Osteocyte (in vitro differentiated cells): ENCODE results near the gene FIGLA. TPM values are rescaled to one million over a fixed set of nuclear protein-coding genes. Genes with fewer than 3 reads are reported as not detected.

Experiments used
- DNase-seq: peaks from one replicate; pipeline ENCODE4 v3.0.0; 2021; ENCODE audit warnings: mixed read lengths; ENCODE audit not compliant: unreplicated experiment; ENCODE audit errors: extremely low spot score
- H3K27ac Mint-ChIP-seq: one replicate; pipeline ENCODE4 v1.8.0; 2021; ENCODE audit warnings: mild to moderate bottlenecking, mixed read lengths; ENCODE audit not compliant: unreplicated experiment
- H3K27me3 Mint-ChIP-seq: one replicate; pipeline ENCODE4 v1.8.0; 2021; ENCODE audit warnings: mixed read lengths; ENCODE audit not compliant: unreplicated experiment
- H3K36me3 Mint-ChIP-seq: one replicate; pipeline ENCODE4 v1.8.0; 2021; ENCODE audit warnings: mixed read lengths; ENCODE audit not compliant: unreplicated experiment
- H3K4me1 Mint-ChIP-seq: one replicate; pipeline ENCODE4 v1.8.0; 2021; ENCODE audit warnings: mixed read lengths; ENCODE audit not compliant: unreplicated experiment
- H3K4me3 Mint-ChIP-seq: one replicate; pipeline ENCODE4 v1.8.0; 2021; ENCODE audit warnings: mild to moderate bottlenecking, moderate library complexity, mixed read lengths; ENCODE audit not compliant: unreplicated experiment
- H3K9me3 Mint-ChIP-seq: one replicate; pipeline ENCODE4 v1.8.0; 2021; ENCODE audit warnings: mixed read lengths; ENCODE audit not compliant: unreplicated experiment
- total RNA-seq: library from RNA; stranded (reverse); gene quantifications from 2 replicates; pipeline ENCODE4 v1.2.1, GENCODE V29; 2021
- TF ChIP-seq, protein P1 (sequence below): fragments of 200-600 bp; sonication (generic); IDR thresholded peaks from 2 replicates; pipeline ENCODE4 v1.5.0; 2021; ENCODE audit warnings: antibody characterized with exemption, mild to moderate bottlenecking, moderate library complexity

FIGLA gene
- total RNA-seq, 1 donor from 2014 or later: not detected

DNA sequence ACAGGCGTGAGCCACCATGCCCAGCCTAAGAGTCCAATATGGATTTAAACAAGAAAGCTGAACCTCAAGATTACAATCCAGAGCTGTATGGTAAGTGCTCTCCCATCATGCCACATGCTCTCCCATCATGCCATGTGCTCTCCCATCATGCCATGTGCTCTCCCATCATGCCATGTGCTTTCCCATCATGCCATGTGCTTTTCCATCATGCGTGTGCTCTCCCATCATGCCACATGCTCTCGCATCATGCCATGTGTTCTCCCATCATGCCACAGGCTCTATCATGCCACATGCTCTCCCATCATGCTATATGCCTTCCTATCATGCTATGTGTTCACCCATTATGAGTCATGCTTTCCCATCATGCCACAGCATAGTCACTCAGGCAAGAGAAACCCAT, 43.2 kb downstream of the FIGLA start:
- DNase-seq: no peak
- H3K27ac Mint-ChIP-seq: no peak overlapping the region
- no peak overlapping the region for H3K4me3 Mint-ChIP-seq
- H3K36me3 Mint-ChIP-seq: no peaks in the 10 kb centered on the region
- H3K9me3 Mint-ChIP-seq: no peaks in the 10 kb centered on the region
- H3K4me1 Mint-ChIP-seq: no peaks in the 10 kb centered on the region
- peaks cover 14% of the 10 kb centered on the region for H3K27me3 Mint-ChIP-seq
- TF ChIP-seq, protein P1, sequence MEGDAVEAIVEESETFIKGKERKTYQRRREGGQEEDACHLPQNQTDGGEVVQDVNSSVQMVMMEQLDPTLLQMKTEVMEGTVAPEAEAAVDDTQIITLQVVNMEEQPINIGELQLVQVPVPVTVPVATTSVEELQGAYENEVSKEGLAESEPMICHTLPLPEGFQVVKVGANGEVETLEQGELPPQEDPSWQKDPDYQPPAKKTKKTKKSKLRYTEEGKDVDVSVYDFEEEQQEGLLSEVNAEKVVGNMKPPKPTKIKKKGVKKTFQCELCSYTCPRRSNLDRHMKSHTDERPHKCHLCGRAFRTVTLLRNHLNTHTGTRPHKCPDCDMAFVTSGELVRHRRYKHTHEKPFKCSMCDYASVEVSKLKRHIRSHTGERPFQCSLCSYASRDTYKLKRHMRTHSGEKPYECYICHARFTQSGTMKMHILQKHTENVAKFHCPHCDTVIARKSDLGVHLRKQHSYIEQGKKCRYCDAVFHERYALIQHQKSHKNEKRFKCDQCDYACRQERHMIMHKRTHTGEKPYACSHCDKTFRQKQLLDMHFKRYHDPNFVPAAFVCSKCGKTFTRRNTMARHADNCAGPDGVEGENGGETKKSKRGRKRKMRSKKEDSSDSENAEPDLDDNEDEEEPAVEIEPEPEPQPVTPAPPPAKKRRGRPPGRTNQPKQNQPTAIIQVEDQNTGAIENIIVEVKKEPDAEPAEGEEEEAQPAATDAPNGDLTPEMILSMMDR: no peak

DNA sequence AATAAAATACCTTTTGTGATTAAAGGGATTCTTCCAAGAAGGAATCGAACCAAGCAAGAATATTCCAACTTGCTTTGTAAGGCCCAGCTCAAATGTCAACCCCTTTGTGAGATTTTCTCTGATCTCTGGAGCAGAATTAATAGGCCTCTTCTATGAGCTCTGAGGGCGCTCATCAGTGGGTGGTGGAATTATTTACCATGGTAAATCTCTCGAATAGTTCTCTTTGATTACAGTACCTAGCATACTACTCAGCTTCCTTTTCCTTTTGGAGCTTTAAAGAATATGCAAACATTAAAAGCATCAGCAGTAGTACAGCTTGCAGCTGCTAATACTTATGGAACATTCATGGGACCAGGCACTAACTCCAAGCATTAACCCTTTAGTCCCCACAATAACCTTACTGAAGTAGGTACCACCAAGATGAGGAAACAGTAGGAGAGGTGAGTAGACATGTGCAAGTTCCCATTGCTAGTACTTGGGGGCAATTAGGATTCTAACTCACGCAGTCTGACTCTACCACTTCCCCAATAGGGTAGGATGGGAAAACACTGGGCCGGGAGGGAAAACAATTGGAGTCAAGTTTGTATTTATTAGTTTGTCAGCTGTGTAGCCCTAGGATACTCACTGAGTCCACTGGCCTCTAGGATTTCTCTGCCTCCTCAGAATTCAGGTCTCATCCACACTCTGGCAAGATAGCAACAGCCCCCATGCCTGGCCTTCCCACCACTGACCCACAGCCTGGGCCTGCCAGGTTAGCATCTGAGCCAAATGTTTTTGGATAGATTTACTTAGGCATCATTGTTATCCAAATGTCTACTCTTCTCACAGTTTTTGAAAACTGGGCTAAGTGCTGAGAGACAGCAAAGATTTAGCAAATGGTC, 44.1 kb downstream of the FIGLA start:
- H3K4me1 Mint-ChIP-seq: no peaks in the 10 kb centered on the region
- no peaks in the 10 kb centered on the region for H3K36me3 Mint-ChIP-seq
- H3K4me3 Mint-ChIP-seq: no peak overlapping the region
- TF ChIP-seq, protein P1: no peak
- H3K27me3 Mint-ChIP-seq: peaks cover 13% of the 10 kb centered on the region
- no peak overlapping the region for H3K27ac Mint-ChIP-seq
- no peak for DNase-seq
- no peaks in the 10 kb centered on the region for H3K9me3 Mint-ChIP-seq

DNA sequence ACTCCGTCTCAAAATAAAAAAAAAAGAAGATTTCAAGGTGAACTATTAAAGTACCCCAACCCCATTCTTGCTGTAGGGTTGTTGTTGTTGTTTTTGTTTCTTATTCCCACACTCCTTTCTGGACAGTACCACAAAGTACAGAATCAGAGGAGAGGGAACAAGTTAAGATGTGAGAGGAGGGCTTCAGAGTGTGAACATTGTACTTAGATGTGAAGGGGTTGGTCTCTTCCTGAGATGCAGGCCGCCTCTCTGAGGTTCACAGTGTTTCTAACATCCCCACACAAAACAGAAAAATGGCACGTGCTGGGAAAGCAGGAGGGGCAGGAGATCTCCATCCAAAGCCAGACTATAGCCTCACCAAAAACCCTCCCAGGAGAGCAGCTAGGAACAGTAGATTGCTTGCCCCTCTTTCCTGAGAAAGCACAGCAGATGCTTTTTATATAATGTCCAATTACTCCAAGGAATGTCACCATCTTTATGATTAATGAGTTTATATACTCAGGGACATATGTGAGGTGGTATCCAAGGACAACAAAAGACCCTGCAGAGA, 45.1 kb downstream of the FIGLA start:
- TF ChIP-seq, protein P1: no peak
- H3K27me3 Mint-ChIP-seq: peaks cover 12% of the 10 kb centered on the region
- no peaks in the 10 kb centered on the region for H3K4me1 Mint-ChIP-seq
- no peak overlapping the region for H3K4me3 Mint-ChIP-seq
- no peak overlapping the region for H3K27ac Mint-ChIP-seq
- no peaks in the 10 kb centered on the region for H3K9me3 Mint-ChIP-seq
- H3K36me3 Mint-ChIP-seq: no peaks in the 10 kb centered on the region
- DNase-seq: no peak

DNA sequence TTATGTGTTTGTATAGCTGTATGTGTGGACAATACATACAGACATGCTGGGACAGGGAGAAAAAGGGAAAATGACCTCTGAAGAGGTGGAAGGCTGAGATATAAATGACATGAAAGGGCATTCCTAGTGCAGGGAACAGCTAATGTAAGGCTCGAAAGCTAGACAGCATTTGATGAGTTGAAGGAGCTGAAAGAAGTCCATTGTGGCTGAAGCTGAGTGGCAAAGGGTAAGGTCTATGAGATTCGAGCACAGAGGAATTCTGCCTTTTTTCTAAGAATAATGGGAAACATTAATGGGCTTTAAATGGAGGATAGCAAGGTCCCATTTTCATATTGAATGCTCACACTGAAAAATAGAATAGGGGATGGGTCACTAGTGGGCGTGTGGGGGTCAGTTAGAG, 46.0 kb downstream of the FIGLA start:
- H3K9me3 Mint-ChIP-seq: no peaks in the 10 kb centered on the region
- TF ChIP-seq, protein P1: no peak

DNA sequence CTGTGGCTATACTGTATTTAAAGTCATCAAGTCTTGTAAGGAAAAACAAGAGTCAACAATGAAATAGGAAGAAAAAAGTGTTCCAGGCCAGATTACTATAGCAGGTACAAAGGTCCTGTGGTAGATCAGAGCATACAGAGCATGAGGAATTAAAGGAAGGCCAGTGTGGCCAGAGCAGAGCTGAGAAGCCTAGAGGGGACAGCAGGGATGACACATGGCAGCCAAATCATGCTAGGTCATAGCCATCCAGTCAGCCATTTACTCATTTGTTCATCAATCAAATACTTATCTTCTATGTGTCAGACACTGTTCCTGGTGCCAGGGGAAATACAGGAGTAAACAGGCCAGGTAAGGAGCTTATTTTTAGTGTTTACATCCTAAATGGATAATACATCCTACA, 46.8 kb downstream of the FIGLA start:
- no peaks in the 10 kb centered on the region for H3K9me3 Mint-ChIP-seq
- no peaks in the 10 kb centered on the region for H3K36me3 Mint-ChIP-seq
- TF ChIP-seq, protein P1: no peak
- H3K4me1 Mint-ChIP-seq: no peaks in the 10 kb centered on the region
- no peak overlapping the region for H3K4me3 Mint-ChIP-seq
- no peak for DNase-seq
- no peak overlapping the region for H3K27ac Mint-ChIP-seq
- H3K27me3 Mint-ChIP-seq: peaks cover 14% of the 10 kb centered on the region

More for the DNA sequence above, 46.0 kb downstream of the FIGLA start:
- Mint-ChIP-seq H3K36me3 (no peaks in the 10 kb centered on the region), H3K4me1 (no peaks in the 10 kb centered on the region), H3K4me3 (no peak overlapping the region), H3K27ac (no peak overlapping the region), H3K27me3 (peaks cover 14% of the 10 kb centered on the region)
- no peak for DNase-seq
